NOMO-1 treated with DMSO at 0.1 percent for 48 hours (cell line): ENCODE measurements around the gene SOSTDC1.
"Not testable (repeated sequence)": the region's sequence is repeated elsewhere in the genome, so short reads cannot be mapped to it uniquely, and the experiment has no call there.

Experiments
- DNase-seq: peaks from one replicate; lab custom pipeline; 2025; ENCODE audit not compliant: unreplicated experiment; lab: John Stamatoyannopoulos, UW

SOSTDC1 gene

GRCh38 chr7:16465469-16466361 is at the start of gene SOSTDC1:
Gene SOSTDC1, minus strand, starts transcription at chr7:16465738. Its CDS starts 70 bp downstream, at chr7:16465668.
- no peak for DNase-seq

- DNase-seq: no peak
Measured at GRCh38 chr7:16514729-16515128, 49.2 kb upstream of the SOSTDC1 start.

- DNase-seq: no peak
Measured at GRCh38 chr7:16514271-16514670, 48.7 kb upstream of the SOSTDC1 start.

- no peak for DNase-seq
Measured at GRCh38 chr7:16512097-16512496, 46.6 kb upstream of the SOSTDC1 start.

- no peak for DNase-seq
Measured at GRCh38 chr7:16511314-16511713, 45.8 kb upstream of the SOSTDC1 start.

- no peak for DNase-seq
Measured at GRCh38 chr7:16509829-16510228, 44.3 kb upstream of the SOSTDC1 start.

- not testable (repeated sequence) for DNase-seq
Measured at GRCh38 chr7:16506422-16506821, 40.9 kb upstream of the SOSTDC1 start.

- no peak for DNase-seq
Measured at GRCh38 chr7:16504019-16504418, 38.5 kb upstream of the SOSTDC1 start.

GRCh38 chr7:16502303-16502702 is 36.8 kb upstream of the SOSTDC1 start:
- DNase-seq: no peak

- no peak for DNase-seq
Measured at GRCh38 chr7:16498122-16498521, 32.6 kb upstream of the SOSTDC1 start.

GRCh38 chr7:16494955-16495719 is 29.6 kb upstream of the SOSTDC1 start:
- no peak for DNase-seq

- no peak for DNase-seq
Measured at GRCh38 chr7:16494551-16494950, 29.0 kb upstream of the SOSTDC1 start.

- DNase-seq: no peak
Measured at GRCh38 chr7:16493266-16493665, 27.7 kb upstream of the SOSTDC1 start.

- DNase-seq: no peak
Measured at GRCh38 chr7:16492513-16493062, 27.1 kb upstream of the SOSTDC1 start.

- no peak for DNase-seq
Measured at GRCh38 chr7:16491148-16491547, 25.6 kb upstream of the SOSTDC1 start.

GRCh38 chr7:16484453-16485158 is 19.1 kb upstream of the SOSTDC1 start:
- no peak for DNase-seq

GRCh38 chr7:16479591-16479990 is 14.1 kb upstream of the SOSTDC1 start:
- no peak for DNase-seq

GRCh38 chr7:16479161-16479560 is 13.6 kb upstream of the SOSTDC1 start:
- no peak for DNase-seq

- DNase-seq: no peak
Measured at GRCh38 chr7:16471933-16472332, 6.4 kb upstream of the SOSTDC1 start.

GRCh38 chr7:16463949-16464715 is 1.4 kb downstream of the SOSTDC1 start:
- no peak for DNase-seq
